HG03571 (cell line): ENCODE data around the gene RAB31.
"Not testable (repeated sequence)": the region's sequence is repeated elsewhere in the genome, so short reads cannot be mapped to it uniquely, and the experiment has no call there.

Source experiments
- ATAC-seq: cut with Tn5 transposase; IDR thresholded peaks from one replicate; pipeline ENCODE4 v1.9.1; 2021; ENCODE audit not compliant: unreplicated experiment

Gene RAB31

DNA sequence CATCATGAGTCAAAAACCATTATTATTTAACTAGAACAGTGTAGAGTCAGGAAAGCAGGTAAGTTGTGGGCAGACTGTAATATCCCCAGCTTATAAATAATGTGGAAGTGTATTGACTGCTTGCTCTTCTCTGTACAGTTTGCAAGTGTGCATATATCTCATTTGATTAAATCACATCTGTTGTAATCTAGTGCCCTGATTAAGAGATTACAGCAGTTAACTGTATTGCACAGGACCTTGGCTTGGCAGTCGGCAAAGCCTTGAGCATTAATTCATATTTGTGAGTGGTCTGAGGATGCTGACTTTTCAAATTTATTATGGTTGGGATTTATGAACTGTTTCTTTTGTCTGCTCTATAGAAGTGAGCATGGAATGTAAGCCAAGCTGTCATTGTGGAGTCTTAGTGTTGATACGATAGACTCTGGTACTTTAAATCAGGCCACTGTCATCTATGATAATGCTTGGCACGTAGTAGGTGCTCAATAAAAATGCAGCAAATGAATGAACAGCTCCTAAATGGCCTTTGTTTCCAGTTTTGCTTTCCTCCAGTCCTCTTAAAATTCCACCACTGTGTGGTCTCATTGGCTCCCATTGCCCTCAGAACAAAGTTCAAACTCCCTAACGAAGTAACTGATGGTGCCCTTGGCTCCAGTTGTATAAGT is 48.3 kb downstream of the RAB31 start:
- ATAC-seq, result no peak

DNA sequence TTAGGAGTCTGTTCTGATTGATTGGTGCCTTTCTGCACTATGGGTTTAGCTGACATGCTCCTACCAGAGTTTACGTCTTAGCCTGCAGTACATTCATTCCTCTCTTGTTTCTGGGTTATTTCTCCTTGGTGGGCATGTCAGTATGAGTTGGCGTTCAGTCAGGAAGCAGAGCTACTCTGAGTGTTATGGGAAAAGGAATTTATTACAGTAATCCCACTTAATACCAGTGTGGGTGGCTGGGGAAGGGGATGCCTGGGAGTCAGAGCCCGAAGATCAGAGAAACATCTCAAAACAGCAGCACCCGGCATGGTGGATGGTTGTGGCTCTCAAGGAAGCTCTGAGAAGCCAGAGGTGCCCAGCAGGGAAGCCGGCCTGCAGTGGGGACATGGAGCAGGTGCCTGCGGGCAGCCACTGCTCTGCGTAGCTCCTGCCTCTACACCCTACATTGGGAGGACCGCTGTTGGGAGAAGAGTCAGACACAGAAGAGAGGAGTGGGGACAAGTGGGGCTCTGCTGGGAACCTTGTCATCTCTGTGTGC is 48.9 kb downstream of the RAB31 start:
- ATAC-seq, result no peak

DNA sequence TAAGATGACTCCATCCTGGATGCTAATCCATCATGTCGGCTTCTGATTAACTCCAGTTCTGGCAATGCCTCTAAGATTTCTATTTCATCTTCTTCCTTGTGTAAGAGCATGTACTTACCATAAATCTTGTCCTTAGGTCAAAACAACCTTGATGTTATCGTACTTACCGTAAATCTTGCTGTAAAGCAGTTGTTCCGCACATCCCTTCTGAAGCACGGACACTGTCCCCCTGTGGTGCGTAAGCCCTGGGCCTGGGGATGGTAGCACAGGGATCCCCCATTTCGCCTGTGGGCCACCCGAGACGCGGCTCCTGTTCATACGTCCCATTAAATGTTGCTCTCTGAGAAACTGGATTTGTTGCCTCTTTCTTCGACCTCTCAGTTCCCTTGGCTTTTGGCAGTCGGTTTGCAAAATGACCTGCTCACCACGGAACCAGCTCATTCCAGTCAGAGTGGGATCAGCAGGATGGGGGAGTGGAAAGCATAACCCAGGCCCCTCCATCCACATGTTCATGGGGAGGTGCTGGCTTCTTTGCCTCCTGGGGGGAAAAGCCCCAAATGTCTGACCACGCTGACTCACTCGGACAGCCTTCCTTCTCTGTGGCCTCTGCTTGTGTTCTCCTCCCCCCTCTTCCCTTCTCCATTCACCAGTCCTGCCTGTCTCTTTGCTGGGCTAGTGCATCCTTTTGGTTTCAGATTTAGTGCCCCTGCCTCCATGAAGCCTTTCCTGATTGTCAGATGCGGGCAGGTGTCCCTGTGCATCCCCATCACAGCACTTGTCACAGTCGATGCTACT is 49.9 kb downstream of the RAB31 start:
- ATAC-seq, result no peak

GRCh38 chr18:9758624-9759075 is 50.5 kb downstream of the RAB31 start:
- ATAC-seq, result no peak

DNA sequence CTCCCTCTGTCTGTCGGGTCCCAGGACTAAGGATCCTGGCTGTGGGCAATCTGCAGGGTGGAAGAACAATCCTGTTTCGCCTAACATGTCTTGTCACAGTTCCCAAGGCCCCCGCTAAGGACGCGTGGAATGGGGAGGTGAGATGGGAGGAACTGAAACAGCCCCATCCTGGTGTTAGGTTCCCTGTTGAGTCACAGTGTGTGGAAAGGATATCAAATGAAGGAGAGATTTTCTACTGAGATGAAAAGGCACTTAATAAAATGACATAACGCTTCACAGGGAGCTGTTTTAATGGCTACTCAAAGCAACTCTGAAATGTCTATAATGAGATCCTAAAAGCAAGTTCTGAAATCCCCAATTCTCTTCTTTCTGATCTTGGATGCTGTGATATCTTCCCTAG is 52.5 kb downstream of the RAB31 start:
- ATAC-seq, result no peak

- no peak for ATAC-seq
These were observed 54.4 kb downstream of the RAB31 start for GRCh38 chr18:9762526-9762925.

GRCh38 chr18:9763157-9763556 is 55.1 kb downstream of the RAB31 start:
- no peak for ATAC-seq

- ATAC-seq, result no peak
These were observed 55.9 kb downstream of the RAB31 start for GRCh38 chr18:9764011-9764481.

DNA sequence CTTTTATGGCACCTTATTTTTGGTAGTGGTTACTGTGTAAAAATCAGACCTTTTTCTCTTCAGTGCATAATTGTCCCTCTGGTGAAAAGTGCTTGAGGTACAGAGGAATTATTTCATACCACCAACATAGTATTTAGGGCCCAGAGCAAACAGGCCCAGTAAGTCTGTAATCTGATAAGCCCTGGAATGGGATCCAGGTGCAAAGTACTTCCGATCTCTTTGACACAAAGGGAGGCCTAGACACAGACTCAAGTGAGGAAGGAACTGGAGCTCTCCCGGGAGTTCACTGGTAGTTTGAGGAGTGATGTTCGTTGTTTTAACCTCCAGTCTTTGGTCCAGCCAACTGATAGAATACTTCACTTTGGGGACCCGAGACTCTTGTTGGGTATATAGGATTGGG is 57.4 kb downstream of the RAB31 start:
- ATAC-seq, result no peak

DNA sequence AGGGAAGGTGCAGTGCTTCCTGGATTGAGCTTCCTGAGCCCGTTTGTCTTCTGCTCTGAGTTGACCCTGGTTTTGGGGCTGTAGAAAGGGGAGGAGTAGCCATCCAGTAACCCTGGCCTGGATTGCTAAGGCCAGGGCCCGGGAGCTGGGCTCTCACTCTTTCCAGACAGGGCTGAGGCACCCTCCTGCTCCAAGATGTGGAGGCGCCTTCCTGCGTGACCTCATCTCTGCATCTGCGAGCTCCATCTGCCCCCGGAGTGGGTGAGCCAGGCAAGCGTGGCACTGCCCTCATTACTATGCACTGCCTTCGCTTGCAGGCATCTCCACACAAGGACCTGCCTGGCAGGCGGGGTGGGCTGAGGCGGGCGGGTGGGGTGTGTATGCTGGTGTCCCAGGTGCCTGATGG is 58.0 kb downstream of the RAB31 start:
- ATAC-seq, result no peak

GRCh38 chr18:9766740-9767139 is 58.6 kb downstream of the RAB31 start:
- ATAC-seq, result no peak

DNA sequence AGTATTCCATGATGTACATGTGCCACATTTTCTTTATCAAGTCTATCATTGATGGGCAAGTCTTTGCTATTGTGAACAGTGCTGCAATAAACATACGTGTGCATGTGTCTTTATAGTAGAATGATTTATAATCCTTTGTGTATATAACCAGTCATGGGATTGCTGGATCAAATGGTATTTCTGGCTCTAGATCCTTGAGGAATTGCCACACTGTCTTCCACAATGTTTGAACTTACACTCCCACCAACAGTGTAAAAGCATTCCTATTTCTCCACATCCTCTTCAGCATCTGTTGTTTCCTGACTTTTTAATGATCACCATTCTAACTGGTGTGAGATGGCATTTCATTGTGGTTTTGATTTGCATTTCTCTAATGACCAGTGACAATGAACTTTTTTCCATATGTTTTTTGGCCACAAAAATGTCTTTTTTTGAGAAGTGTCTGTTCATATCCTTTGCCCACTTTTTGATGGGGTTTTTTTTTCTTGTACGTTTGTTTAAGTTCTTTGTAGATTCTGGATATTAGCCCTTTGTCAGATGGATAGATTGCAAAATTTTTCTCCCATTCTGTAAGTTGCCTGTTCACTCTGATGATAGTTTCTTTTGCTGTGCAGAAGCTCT is 60.1 kb downstream of the RAB31 start:
- ATAC-seq, result not testable (repeated sequence)

DNA sequence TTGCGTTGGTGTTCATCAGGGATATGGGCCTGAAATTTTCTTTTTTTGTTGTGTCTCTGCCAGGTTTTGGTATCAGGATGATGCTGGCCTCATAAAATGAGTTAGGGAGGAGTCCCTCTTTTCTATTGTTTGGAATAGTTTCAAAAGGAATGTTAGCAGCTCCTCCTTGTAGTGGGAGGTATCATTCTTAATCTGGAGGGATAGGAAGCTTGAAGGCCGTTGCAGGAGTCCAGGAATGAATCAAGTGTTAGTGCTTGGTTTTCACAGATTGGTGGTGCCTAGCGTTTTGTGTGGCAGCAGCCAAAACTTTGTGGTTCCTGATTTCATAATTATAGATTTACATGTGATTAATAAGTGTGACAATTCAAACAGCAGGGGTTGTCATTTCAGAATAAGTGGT is 62.0 kb downstream of the RAB31 start:
- ATAC-seq, result not testable (repeated sequence)

- no peak for ATAC-seq
These were observed 63.3 kb downstream of the RAB31 start for GRCh38 chr18:9771261-9771976.

- no peak for ATAC-seq
These were observed 64.0 kb downstream of the RAB31 start for GRCh38 chr18:9771977-9772660.

DNA sequence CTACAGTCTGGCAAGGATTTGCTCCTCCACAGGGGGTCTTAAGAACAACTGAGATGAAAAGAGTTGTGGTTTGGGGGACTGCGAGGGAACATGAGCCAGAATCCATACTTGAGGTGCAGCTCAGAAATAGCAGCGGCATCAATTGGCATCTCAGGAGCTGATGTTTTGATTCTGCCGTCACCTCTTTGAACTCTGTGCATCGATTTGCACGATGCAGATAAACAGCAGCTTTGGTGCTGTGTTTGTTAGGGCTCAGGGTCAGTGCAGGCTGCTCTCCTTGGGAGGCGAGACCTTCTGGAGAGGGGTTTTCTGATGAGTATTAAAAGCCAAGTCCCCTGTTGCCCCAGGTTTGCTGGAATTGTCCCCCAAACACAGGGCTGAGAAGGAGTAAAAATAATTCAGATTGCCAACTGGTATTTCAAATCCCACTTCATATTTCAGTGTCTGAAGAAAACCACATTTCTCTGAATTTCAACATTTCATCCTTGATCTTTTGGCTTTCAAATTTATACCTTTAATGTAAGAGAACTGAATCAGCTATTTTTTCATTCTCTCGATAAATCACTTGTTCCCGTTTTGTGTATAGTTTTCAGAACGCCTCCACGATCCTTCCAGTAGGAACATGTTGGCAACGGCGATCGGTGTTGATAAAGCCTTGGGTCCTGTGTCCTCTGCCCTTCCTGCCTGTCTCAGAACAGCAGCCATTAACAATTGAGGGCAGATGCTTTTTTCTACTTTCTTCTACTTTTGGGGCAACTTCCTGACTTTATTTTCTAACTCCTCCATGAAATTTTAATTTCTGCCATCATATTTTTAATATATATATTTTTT is 65.0 kb downstream of the RAB31 start:
- no peak for ATAC-seq

- no peak for ATAC-seq
These were observed 66.0 kb downstream of the RAB31 start for GRCh38 chr18:9774150-9774549.

GRCh38 chr18:9775178-9775577 is 67.1 kb downstream of the RAB31 start:
- no peak for ATAC-seq

GRCh38 chr18:9779630-9780029 is 71.5 kb downstream of the RAB31 start:
- ATAC-seq, result no peak
